Colonic mucosa (tissue), 4 donors: Measurements from ENCODE around the gene DOCK11. TPM values are rescaled to one million over a fixed set of nuclear protein-coding genes. Genes with fewer than 3 reads are reported as not detected.

Source experiments
- DNase-seq: peaks from one replicate; pipeline ENCODE4 v3.0.0-alpha.2; 2020
- H3K27ac ChIP-seq: fragments of 200-600 bp; one replicate; pipeline ENCODE4 v1.8.0; 2021
- H3K27me3 ChIP-seq: fragments of 200-600 bp; one replicate; pipeline ENCODE4 v1.8.0; 2021
- H3K36me3 ChIP-seq: fragments of 200-600 bp; one replicate; pipeline ENCODE4 v1.8.0; 2021
- H3K4me1 ChIP-seq: fragments of 200-600 bp; one replicate; pipeline ENCODE4 v1.8.0; 2021; ENCODE audit warnings: mild to moderate bottlenecking
- H3K4me3 ChIP-seq: fragments of 200-600 bp; one replicate; pipeline ENCODE4 v1.8.0; 2021
- H3K9ac ChIP-seq, 2 donors: one replicate each; pipeline ENCODE4 v1.7.0; 2013; ENCODE audit warnings: control low read depth in 2 of 2, low read depth in 2 of 2, low read length in 2 of 2
- H3K9me3 ChIP-seq: fragments of 200-600 bp; one replicate; pipeline ENCODE4 v1.8.0; 2021
- intact Hi-C: fragments of 100-400 bp; cut with DNase I; formaldehyde crosslinking; loops from one replicate; pipeline ENCODE4 v1.14.1; 2022
- total RNA-seq, 2 donors: library from RNA; stranded (reverse); fragmentation: NEBNext Ultra II Directional in 1 of 2; extraction: Animal tissue kit (Norgen Biotek cat#: 25700) in 1 of 2; gene quantifications; one replicate each; pipeline ENCODE4 v1.2.1, GENCODE V29; 2021
- TF ChIP-seq, protein P1 (sequence below): fragments of 200-600 bp; IDR thresholded peaks from one replicate; pipeline ENCODE4 v1.8.0; 2022; ENCODE audit warnings: antibody characterized with exemption, mild to moderate bottlenecking
- donor health status: healthy.
- donor health status: DM: no; HTN: no; CAD: no.
- donor health status: DM: no; HTN: no; CAD: no.

Gene DOCK11
- total RNA-seq, 2 donors from 2014 or later: 3.3 to 8.7 TPM

DNA sequence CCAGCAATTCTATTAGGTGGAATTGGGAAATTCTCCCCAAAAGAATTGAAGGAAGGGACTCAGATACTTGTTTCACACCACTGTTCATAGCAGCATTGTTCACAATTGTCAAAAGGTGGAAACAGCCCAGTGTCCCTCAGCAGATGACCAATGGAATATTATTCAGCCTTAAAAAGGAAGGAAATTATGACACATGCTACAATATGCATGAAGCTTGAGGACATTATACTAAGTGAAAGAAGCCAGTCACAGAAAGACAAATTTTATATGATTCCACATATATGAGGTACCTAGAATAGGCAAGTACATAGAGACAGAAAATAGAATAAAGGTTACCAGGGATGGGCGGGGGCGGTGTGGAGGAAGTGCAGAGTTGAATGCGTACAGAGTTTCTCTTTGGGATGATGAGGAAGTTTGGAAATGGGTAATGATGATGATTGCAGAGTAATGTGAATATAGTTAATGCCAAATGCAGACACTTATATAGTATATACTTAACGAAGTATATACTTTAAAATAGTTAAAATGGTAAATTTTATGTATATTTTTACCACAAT, 29.6 kb downstream of the DOCK11 start:
- Histone ChIP-seq H3K4me3 (no peak overlapping the region), H3K27ac (no peak overlapping the region), H3K27me3 (no peaks in the 10 kb centered on the region), H3K36me3 (no peaks in the 10 kb centered on the region), H3K9ac (no peak overlapping the region), H3K4me1 (no peaks in the 10 kb centered on the region), H3K9me3 (no peaks in the 10 kb centered on the region)
- intact Hi-C loops: no loop called here
- TF ChIP-seq, protein P1, sequence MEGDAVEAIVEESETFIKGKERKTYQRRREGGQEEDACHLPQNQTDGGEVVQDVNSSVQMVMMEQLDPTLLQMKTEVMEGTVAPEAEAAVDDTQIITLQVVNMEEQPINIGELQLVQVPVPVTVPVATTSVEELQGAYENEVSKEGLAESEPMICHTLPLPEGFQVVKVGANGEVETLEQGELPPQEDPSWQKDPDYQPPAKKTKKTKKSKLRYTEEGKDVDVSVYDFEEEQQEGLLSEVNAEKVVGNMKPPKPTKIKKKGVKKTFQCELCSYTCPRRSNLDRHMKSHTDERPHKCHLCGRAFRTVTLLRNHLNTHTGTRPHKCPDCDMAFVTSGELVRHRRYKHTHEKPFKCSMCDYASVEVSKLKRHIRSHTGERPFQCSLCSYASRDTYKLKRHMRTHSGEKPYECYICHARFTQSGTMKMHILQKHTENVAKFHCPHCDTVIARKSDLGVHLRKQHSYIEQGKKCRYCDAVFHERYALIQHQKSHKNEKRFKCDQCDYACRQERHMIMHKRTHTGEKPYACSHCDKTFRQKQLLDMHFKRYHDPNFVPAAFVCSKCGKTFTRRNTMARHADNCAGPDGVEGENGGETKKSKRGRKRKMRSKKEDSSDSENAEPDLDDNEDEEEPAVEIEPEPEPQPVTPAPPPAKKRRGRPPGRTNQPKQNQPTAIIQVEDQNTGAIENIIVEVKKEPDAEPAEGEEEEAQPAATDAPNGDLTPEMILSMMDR: no peak
- DNase-seq: no peak

DNA sequence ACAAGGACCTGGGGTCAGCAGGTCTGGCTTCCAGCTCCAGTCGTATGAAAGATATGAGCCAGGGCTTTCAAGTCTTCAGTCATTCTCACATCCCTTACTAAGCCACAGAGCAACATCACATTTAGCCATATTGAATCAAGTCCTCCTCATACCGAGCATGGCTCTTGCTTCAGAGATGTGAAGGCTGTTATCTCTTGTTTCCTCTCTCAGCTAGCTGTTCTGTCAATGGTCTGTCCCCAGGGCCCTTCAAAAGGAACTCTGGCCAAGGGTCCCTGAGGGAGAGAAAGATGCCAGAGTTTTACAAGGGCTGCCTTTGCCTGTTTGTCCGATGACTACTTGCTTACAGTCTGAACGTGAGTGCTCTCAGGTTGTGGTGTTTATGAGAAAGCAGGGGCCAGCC, 30.5 kb downstream of the DOCK11 start:
- Histone ChIP-seq H3K9ac (no peak overlapping the region), H3K4me1 (no peaks in the 10 kb centered on the region), H3K9me3 (no peaks in the 10 kb centered on the region), H3K27ac (no peak overlapping the region), H3K36me3 (no peaks in the 10 kb centered on the region), H3K27me3 (no peaks in the 10 kb centered on the region), H3K4me3 (no peak overlapping the region)
- DNase-seq: no peak
- TF ChIP-seq, protein P1: no peak
- intact Hi-C loops: no loop called here

DNA sequence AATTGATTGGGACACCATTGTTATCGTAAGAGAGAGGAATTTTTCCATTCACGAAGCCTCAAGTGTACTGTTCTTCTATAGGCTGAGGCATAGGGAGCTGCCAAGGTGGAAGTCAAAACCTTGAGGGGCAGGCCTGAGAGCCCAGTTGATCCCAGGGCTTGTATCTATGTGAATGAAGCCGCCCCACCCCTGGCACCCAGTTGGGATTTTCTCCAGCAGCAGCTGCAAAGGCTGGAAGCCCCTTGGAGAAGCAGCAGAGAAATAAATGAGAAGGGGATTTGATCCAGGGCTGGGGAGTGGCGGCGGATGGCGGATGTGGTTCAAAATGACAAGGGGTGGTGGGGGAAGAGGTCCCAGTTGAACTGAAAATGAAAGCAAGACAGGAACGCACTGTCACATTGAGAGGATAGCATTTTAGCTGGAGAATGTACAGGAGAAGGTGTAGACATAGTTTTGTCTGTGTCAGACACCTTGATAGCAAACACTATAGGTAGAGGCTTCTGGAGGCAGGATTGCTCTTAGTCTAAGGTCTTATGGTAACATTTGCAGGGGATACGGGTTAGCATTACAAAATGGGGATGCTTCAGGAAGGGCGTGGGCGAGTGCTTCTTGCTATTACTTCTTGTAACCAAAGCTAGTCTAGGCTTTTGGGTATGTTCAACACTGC, 32.6 kb downstream of the DOCK11 start:
- H3K4me3 ChIP-seq: no peak overlapping the region
- DNase-seq: no peak
- TF ChIP-seq, protein P1: no peak

DNA sequence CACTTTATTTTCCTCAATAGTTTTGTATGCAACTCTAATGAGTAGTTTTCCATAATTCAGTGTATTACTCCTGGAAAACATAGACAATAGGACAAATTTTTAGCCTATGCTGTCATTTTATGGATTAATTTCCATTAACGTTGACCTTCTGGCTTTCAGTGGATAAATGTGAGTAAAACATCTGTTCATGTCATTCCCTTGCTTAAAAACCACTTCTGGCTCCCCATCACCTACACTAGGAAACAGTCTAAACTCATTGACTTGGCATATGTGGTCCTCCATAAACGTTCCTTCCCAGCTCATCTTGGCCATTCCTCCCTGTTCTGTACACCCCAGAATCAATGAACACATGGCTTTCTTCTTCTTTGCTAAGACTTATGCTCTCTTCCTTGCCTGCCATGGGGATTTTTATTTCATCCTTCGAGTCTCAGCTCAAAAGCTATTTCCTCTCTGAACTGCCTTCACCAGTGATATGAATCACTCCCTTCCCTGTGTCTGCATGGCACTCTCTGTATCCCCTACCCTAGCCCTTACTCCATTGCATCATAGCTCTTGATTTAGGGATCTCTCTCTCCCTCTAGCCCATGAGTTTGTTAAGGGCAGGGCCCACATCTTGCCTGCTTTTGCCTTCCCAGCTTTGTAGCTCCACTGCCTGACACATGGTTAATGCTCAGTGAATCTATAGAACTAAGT, 34.8 kb downstream of the DOCK11 start:
- TF ChIP-seq, protein P1: no peak
- intact Hi-C loops: no loop called here
- Histone ChIP-seq H3K27me3 (no peaks in the 10 kb centered on the region), H3K36me3 (no peaks in the 10 kb centered on the region), H3K4me3 (no peak overlapping the region), H3K9ac (no peak overlapping the region), H3K4me1 (no peaks in the 10 kb centered on the region), H3K9me3 (no peaks in the 10 kb centered on the region), H3K27ac (no peak overlapping the region)
- no peak for DNase-seq

More for the DNA sequence above, 32.6 kb downstream of the DOCK11 start:
- Histone ChIP-seq H3K9me3 (no peaks in the 10 kb centered on the region), H3K27ac (peak overlapping the region; percentile 12), H3K4me1 (no peaks in the 10 kb centered on the region), H3K9ac (peak overlapping the region in 1 of 2 donors; percentile 38), H3K36me3 (no peaks in the 10 kb centered on the region), H3K27me3 (no peaks in the 10 kb centered on the region)
- intact Hi-C loops: no loop called here

DNA sequence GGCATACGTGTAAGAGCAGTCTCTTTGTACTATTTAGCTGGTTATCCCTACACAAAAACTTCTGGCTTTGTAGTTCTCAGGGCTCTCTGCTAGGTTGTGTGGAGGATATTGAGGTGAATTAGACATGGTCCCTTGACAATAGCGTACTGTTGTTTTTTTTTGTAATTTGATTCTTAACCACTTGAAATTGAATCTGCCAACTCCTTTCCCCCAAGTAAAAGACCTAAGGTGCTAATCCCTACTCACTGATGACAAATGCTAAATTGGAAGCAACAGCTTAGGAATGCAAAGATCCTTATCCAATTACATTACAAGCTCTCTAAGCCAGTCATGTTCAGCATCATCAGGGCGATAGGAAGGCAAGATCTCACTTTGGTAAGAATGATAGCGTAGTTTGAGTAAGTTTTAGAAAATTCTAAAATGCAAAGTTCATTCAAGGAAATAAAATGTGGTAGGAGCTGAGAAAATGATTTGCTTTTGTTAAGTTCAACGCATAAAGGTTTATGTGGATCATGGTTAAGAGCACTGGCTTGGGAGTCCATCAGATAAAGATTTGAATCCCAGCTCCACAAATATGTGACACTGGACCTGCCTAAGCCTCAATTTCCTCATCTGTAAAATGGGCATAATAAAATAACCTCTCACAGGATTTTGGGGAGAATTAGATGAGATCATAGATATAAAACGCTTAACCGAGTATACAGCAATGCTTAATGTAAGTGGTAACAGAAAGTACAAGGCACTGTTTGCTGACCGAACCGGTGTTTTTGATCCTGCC, 39.3 kb downstream of the DOCK11 start:
- no peaks in the 10 kb centered on the region for H3K36me3 ChIP-seq
- no peak overlapping the region for H3K4me3 ChIP-seq
- H3K4me1 ChIP-seq: no peaks in the 10 kb centered on the region
- no peak overlapping the region for H3K9ac ChIP-seq
- intact Hi-C loops: no loop called here
- DNase-seq: no peak
- no peaks in the 10 kb centered on the region for H3K27me3 ChIP-seq
- H3K9me3 ChIP-seq: no peaks in the 10 kb centered on the region
- H3K27ac ChIP-seq: no peak overlapping the region
- TF ChIP-seq, protein P1: no peak
